Measurements from ENCODE around the gene SRGAP3. TPM values are rescaled to one million over a fixed set of nuclear protein-coding genes. Genes with fewer than 3 reads are reported as not detected.

The SRGAP3 gene
- total RNA-seq, 1 experiment from 2014 or later: 3.0 TPM

GRCh38 chr3:9233101-9233500, 16.3 kb downstream of the SRGAP3 start:
- in situ Hi-C loops (cut with HindIII; ENCODE audit: low pct_unique_long_range_greater_than_20kb, low sequenced_read_pairs): no loop called here
- DNase-seq (ENCODE audit: low read depth, low spot score): no peak

- no peak for DNase-seq (ENCODE audit: low read depth, low spot score)
- in situ Hi-C loops (cut with HindIII; ENCODE audit: low pct_unique_long_range_greater_than_20kb, low sequenced_read_pairs): no loop called here
Measured at GRCh38 chr3:9231937-9232336, 17.5 kb downstream of the SRGAP3 start.

- DNase-seq (ENCODE audit: low read depth, low spot score): no peak
- in situ Hi-C loops (cut with HindIII; ENCODE audit: low pct_unique_long_range_greater_than_20kb, low sequenced_read_pairs): no loop called here
Measured at GRCh38 chr3:9231471-9231870, 18.0 kb downstream of the SRGAP3 start.

GRCh38 chr3:9231006-9231405, 18.4 kb downstream of the SRGAP3 start:
- no peak for DNase-seq (ENCODE audit: low read depth, low spot score)
- in situ Hi-C loops (cut with HindIII; ENCODE audit: low pct_unique_long_range_greater_than_20kb, low sequenced_read_pairs): no loop called here

- no peak for DNase-seq (ENCODE audit: low read depth, low spot score)
- in situ Hi-C loops (cut with HindIII; ENCODE audit: low pct_unique_long_range_greater_than_20kb, low sequenced_read_pairs): no loop called here
Measured at GRCh38 chr3:9230596-9230995, 18.9 kb downstream of the SRGAP3 start.

GRCh38 chr3:9229879-9230278, 19.6 kb downstream of the SRGAP3 start:
- in situ Hi-C loops (cut with HindIII; ENCODE audit: low pct_unique_long_range_greater_than_20kb, low sequenced_read_pairs): no loop called here
- no peak for DNase-seq (ENCODE audit: low read depth, low spot score)

- in situ Hi-C loops (cut with HindIII; ENCODE audit: low pct_unique_long_range_greater_than_20kb, low sequenced_read_pairs): no loop called here
- no peak for DNase-seq (ENCODE audit: low read depth, low spot score)
Measured at GRCh38 chr3:9229325-9229724, 20.1 kb downstream of the SRGAP3 start.

GRCh38 chr3:9226326-9226725, 23.1 kb downstream of the SRGAP3 start:
- in situ Hi-C loops (cut with HindIII; ENCODE audit: low pct_unique_long_range_greater_than_20kb, low sequenced_read_pairs): no loop called here
- DNase-seq (ENCODE audit: low read depth, low spot score): no peak

GRCh38 chr3:9225268-9225667, 24.2 kb downstream of the SRGAP3 start:
- DNase-seq (ENCODE audit: low read depth, low spot score): no peak
- in situ Hi-C loops (cut with HindIII; ENCODE audit: low pct_unique_long_range_greater_than_20kb, low sequenced_read_pairs): no loop called here

- in situ Hi-C loops (cut with HindIII; ENCODE audit: low pct_unique_long_range_greater_than_20kb, low sequenced_read_pairs): no loop called here
- DNase-seq (ENCODE audit: low read depth, low spot score): no peak
Measured at GRCh38 chr3:9224490-9224889, 25.0 kb downstream of the SRGAP3 start.

- DNase-seq (ENCODE audit: low read depth, low spot score): no peak
- in situ Hi-C loops (cut with HindIII; ENCODE audit: low pct_unique_long_range_greater_than_20kb, low sequenced_read_pairs): no loop called here
Measured at GRCh38 chr3:9223672-9224071, 25.8 kb downstream of the SRGAP3 start.

GRCh38 chr3:9222956-9223639, 26.3 kb downstream of the SRGAP3 start:
- no peak for DNase-seq (ENCODE audit: low read depth, low spot score)
- in situ Hi-C loops (cut with HindIII; ENCODE audit: low pct_unique_long_range_greater_than_20kb, low sequenced_read_pairs): no loop called here

GRCh38 chr3:9222049-9222448, 27.4 kb downstream of the SRGAP3 start:
- no peak for DNase-seq (ENCODE audit: low read depth, low spot score)
- in situ Hi-C loops (cut with HindIII; ENCODE audit: low pct_unique_long_range_greater_than_20kb, low sequenced_read_pairs): no loop called here

- no peak for DNase-seq (ENCODE audit: low read depth, low spot score)
- in situ Hi-C loops (cut with HindIII; ENCODE audit: low pct_unique_long_range_greater_than_20kb, low sequenced_read_pairs): no loop called here
Measured at GRCh38 chr3:9218514-9218846, 31.0 kb downstream of the SRGAP3 start.

GRCh38 chr3:9217784-9218513, 31.5 kb downstream of the SRGAP3 start:
- no peak for DNase-seq (ENCODE audit: low read depth, low spot score)
- in situ Hi-C loops (cut with HindIII; ENCODE audit: low pct_unique_long_range_greater_than_20kb, low sequenced_read_pairs): no loop called here

- in situ Hi-C loops (cut with HindIII; ENCODE audit: low pct_unique_long_range_greater_than_20kb, low sequenced_read_pairs): no loop called here
- no peak for DNase-seq (ENCODE audit: low read depth, low spot score)
Measured at GRCh38 chr3:9216736-9217135, 32.7 kb downstream of the SRGAP3 start.

GRCh38 chr3:9214599-9214998, 34.8 kb downstream of the SRGAP3 start:
- DNase-seq (ENCODE audit: low read depth, low spot score): no peak

GRCh38 chr3:9214185-9214584, 35.3 kb downstream of the SRGAP3 start:
- in situ Hi-C loops (cut with HindIII; ENCODE audit: low pct_unique_long_range_greater_than_20kb, low sequenced_read_pairs): no loop called here
- DNase-seq (ENCODE audit: low read depth, low spot score): no peak

More at GRCh38 chr3:9214599-9214998, 34.8 kb downstream of the SRGAP3 start:
- in situ Hi-C loops (cut with HindIII; ENCODE audit: low pct_unique_long_range_greater_than_20kb, low sequenced_read_pairs): no loop called here

- DNase-seq (ENCODE audit: low read depth, low spot score): no peak
- in situ Hi-C loops (cut with HindIII; ENCODE audit: low pct_unique_long_range_greater_than_20kb, low sequenced_read_pairs): no loop called here
Measured at GRCh38 chr3:9213019-9213634, 36.3 kb downstream of the SRGAP3 start.

Measured in SK-MEL-5 (cell line).